Measurements from ENCODE around the gene FAM13C.
"Not testable (repeated sequence)": the region's sequence is repeated elsewhere in the genome, so short reads cannot be mapped to it uniquely, and the experiment has no call there.

FAM13C gene

GRCh38 chr10:59362144-59362958 is at the start of gene FAM13C:
Gene FAM13C, minus strand, starts transcription at chr10:59362549. Its CDS starts 89 bp downstream, at chr10:59362460.
- no peak for DNase-seq

- DNase-seq: no peak
Measured at GRCh38 chr10:59405235-59405634, 42.9 kb upstream of the FAM13C start.

GRCh38 chr10:59400214-59400613 is 37.9 kb upstream of the FAM13C start:
- DNase-seq: no peak

GRCh38 chr10:59399329-59399728 is 37.0 kb upstream of the FAM13C start:
- DNase-seq: not testable (repeated sequence)

GRCh38 chr10:59397961-59398360 is 35.6 kb upstream of the FAM13C start:
- no peak for DNase-seq

GRCh38 chr10:59395984-59396383 is 33.6 kb upstream of the FAM13C start:
- DNase-seq: no peak

GRCh38 chr10:59393349-59393748 is 31.0 kb upstream of the FAM13C start:
- no peak for DNase-seq

GRCh38 chr10:59391060-59391459 is 28.7 kb upstream of the FAM13C start:
- no peak for DNase-seq

- no peak for DNase-seq
Measured at GRCh38 chr10:59388671-59388976, 26.3 kb upstream of the FAM13C start.

GRCh38 chr10:59387951-59388670 is 25.8 kb upstream of the FAM13C start:
- DNase-seq: peak in 2 of 3 donors; percentile 1 to 17

GRCh38 chr10:59384761-59385160 is 22.4 kb upstream of the FAM13C start:
- no peak for DNase-seq

- DNase-seq: no peak
Measured at GRCh38 chr10:59383908-59384307, 21.6 kb upstream of the FAM13C start.

- DNase-seq: no peak
Measured at GRCh38 chr10:59383436-59383835, 21.1 kb upstream of the FAM13C start.

- no peak for DNase-seq
Measured at GRCh38 chr10:59382831-59383295, 20.5 kb upstream of the FAM13C start.

- DNase-seq: no peak
Measured at GRCh38 chr10:59381687-59382086, 19.3 kb upstream of the FAM13C start.

GRCh38 chr10:59376846-59377245 is 14.5 kb upstream of the FAM13C start:
- no peak for DNase-seq

GRCh38 chr10:59375990-59376389 is 13.6 kb upstream of the FAM13C start:
- no peak for DNase-seq

- no peak for DNase-seq
Measured at GRCh38 chr10:59374916-59375315, 12.6 kb upstream of the FAM13C start.

- DNase-seq: no peak
Measured at GRCh38 chr10:59373071-59373470, 10.7 kb upstream of the FAM13C start.

- no peak for DNase-seq
Measured at GRCh38 chr10:59372543-59372942, 10.2 kb upstream of the FAM13C start.

- no peak for DNase-seq
Measured at GRCh38 chr10:59366290-59366689, 3.9 kb upstream of the FAM13C start.

GRCh38 chr10:59363446-59363958 is 1.2 kb upstream of the FAM13C start:
- DNase-seq: no peak

- no peak for DNase-seq
Measured at GRCh38 chr10:59362959-59363381, 621 bp upstream of the FAM13C start.

- DNase-seq: no peak
Measured at GRCh38 chr10:59361663-59362143, 646 bp downstream of the FAM13C start.
